Transverse colon (tissue), 4 donors: Measurements from ENCODE around the gene TLN1.

Source experiments
- CTCF ChIP-seq, 5 experiments: fragments of 200-600 bp in 3 of 5; fragments of 450-650 bp in 2 of 5; sonication (generic) in 3 of 5; IDR thresholded peaks; 1 replicate in 2 of 5; 2 replicates in 3 of 5; pipeline ENCODE4 v1.5.1; 2016 to 2017; ENCODE audit warnings: antibody characterized with exemption in 5 of 5, inconsistent platforms in 3 of 5, mild to moderate bottlenecking in 2 of 5, moderate library complexity in 1 of 5
- EP300 ChIP-seq: sonication (generic); formaldehyde crosslinking; IDR thresholded peaks from one replicate; pipeline ENCODE4 v1.6.1; 2017; ENCODE audit warnings: antibody characterized with exemption, low read depth
- POLR2A ChIP-seq: fragments of 450-650 bp; IDR thresholded peaks from one replicate; pipeline ENCODE4 v1.6.1; 2016; ENCODE audit warnings: antibody characterized with exemption, mild to moderate bottlenecking, moderate library complexity
- POLR2AphosphoS5 ChIP-seq, 3 donors: sonication (generic); formaldehyde crosslinking; IDR thresholded peaks; one replicate each; pipeline ENCODE4 v1.6.1; 2016; ENCODE audit warnings: antibody characterized with exemption in 3 of 3

GRCh38 chr9:35740243-35740642 is 8.2 kb upstream of the TLN1 start:
- no peak for TF ChIP-seq POLR2A
- no peak for TF ChIP-seq CTCF (IDR thresholded peaks at IDR 0.05)
- no peak for TF ChIP-seq EP300
- no peak for TF ChIP-seq POLR2AphosphoS5 (IDR thresholded peaks at IDR 0.05)
